CD4-positive, alpha-beta T cell treated with Interleukin-6 for 4 hours (primary cell): ENCODE results near the gene CYTH2.
"Not testable (repeated sequence)": the region's sequence is repeated elsewhere in the genome, so short reads cannot be mapped to it uniquely, and the experiment has no call there.

ENCODE experiments used
- DNase-seq: peaks from one replicate; pipeline ENCODE4 v3.0.0-alpha.2; 2020; ENCODE audit warnings: mixed read lengths

Gene CYTH2

DNA sequence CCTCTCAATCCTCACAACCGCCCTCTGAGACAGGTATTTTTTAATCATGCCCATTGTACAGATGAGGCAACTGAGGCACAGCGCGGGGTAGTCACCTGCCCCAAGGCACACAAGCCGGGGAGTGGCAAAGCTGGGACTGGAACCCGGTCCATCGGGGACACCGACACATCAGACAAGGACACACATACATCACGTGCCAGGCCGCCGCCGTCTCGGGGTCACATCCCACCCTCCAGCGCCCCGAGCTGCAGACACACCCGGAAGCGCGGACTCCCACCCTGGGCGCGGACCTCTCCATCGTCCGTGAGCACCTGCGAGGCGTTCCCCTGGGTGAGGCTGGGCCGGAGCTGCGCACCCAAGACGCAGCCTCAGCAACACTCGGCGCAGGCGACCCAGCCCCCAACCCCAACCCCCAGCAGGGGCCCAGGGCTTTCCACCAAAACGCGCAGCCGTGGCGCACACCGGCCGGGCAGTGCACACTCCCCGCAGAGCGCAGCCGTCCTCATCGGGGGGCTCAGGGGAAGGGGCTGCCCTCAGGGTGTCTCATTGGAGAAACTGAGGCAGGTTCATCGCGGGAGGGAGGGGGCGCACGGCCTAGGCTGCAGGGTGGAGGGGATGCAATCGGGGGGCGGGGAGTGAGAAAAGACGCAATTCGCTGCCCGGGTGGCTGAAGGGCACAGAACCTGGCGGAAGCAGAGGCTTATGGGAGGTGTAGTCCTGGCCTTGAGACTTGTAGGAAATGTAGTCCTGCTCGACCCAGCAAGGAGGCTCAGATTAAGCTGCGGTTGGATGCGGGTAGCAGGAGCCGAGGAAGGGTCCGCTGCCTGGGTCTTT lies 44.3 kb downstream of the CYTH2 start:
- peak; percentile 83 for DNase-seq

GRCh38 chr19:48514123-48514458 lies 44.9 kb downstream of the CYTH2 start:
- no peak for DNase-seq

GRCh38 chr19:48516536-48516935 lies 47.4 kb downstream of the CYTH2 start:
- no peak for DNase-seq

- DNase-seq, result no peak
Measured at GRCh38 chr19:48518207-48518606, 49.0 kb downstream of the CYTH2 start.

- DNase-seq, result not testable (repeated sequence)
Measured at GRCh38 chr19:48519426-48519825, 50.3 kb downstream of the CYTH2 start.

- DNase-seq, result no peak
Measured at GRCh38 chr19:48520134-48520533, 51.0 kb downstream of the CYTH2 start.

GRCh38 chr19:48524221-48524620 lies 55.1 kb downstream of the CYTH2 start:
- DNase-seq, result no peak

- no peak for DNase-seq
Measured at GRCh38 chr19:48524732-48525131, 55.6 kb downstream of the CYTH2 start.

DNA sequence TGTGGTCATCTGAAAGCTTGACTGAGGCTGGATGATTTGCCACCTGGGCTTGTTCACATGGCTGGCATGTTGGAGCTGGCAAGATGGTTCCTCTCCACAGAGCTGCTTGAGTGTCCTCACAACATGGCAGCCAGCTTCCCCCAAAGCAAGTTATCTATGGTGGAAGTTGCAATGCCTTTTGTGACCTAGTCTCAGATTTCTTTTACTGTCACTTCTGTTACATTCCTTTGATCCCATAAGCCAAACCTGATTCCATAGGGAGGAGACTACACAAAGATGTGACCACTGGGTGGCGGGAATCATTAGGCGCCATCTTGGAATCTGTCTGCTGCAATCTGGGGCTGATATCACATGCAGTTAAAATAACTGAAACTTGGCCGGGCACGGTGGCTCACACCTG lies 60.0 kb downstream of the CYTH2 start:
- DNase-seq, result no peak

DNA sequence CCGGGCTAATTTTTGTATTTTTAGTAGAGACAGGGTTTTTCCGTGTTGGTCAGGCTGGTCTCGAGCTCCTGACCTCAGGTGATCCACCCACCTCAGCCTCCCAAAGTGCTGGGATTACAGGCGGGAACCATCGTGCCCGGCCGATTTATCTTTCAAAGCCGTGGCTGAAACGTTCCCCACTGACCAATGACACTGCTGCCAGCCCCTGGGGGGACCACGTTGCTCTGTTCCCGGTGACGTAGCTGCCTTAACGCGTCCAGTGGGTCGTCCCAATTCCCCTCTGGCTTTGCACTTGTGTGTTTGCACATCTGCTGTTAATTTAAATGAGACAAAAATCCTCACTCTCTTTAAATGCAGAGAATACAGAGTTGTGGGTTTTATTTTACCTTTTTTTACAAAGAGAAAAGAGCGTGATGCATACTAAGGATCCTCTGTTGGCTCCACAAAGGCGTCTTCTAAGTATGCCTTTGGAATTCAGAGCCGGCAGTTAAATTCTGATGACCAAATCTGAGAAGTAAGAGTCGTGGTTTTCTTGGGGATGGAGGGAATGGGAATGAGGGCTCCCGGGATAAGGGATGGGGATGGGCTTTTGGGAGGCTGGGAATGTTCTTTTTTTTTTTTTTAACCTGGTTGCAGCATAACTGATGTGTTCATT lies 61.0 kb downstream of the CYTH2 start:
- DNase-seq, result no peak

- DNase-seq, result no peak
Measured at GRCh38 chr19:48530770-48531169, 61.6 kb downstream of the CYTH2 start.
